GM12878 (cell line): ENCODE measurements around the gene BRINP3.

Source experiments
- POLR2A ChIP-seq: IDR thresholded peaks from 2 replicates; pipeline ENCODE4 v1.6.1; 2011; ENCODE audit warnings: low read depth, mild to moderate bottlenecking, low read length
- TCF12 ChIP-seq: IDR thresholded peaks from 2 replicates; pipeline ENCODE4 v1.6.1; 2011; ENCODE audit warnings: low read depth, mild to moderate bottlenecking, low read length

- TF ChIP-seq TCF12, result no peak
- TF ChIP-seq POLR2A, result no peak
These were observed 155.4 kb downstream of the BRINP3 start for GRCh38 chr1:190322274-190322673.
